Measurements from ENCODE around the gene FSTL5.

The FSTL5 gene

GRCh38 chr4:161696944-161697343 is 466.9 kb downstream of the FSTL5 start:
- TF ChIP-seq, protein P1, sequence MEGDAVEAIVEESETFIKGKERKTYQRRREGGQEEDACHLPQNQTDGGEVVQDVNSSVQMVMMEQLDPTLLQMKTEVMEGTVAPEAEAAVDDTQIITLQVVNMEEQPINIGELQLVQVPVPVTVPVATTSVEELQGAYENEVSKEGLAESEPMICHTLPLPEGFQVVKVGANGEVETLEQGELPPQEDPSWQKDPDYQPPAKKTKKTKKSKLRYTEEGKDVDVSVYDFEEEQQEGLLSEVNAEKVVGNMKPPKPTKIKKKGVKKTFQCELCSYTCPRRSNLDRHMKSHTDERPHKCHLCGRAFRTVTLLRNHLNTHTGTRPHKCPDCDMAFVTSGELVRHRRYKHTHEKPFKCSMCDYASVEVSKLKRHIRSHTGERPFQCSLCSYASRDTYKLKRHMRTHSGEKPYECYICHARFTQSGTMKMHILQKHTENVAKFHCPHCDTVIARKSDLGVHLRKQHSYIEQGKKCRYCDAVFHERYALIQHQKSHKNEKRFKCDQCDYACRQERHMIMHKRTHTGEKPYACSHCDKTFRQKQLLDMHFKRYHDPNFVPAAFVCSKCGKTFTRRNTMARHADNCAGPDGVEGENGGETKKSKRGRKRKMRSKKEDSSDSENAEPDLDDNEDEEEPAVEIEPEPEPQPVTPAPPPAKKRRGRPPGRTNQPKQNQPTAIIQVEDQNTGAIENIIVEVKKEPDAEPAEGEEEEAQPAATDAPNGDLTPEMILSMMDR (IDR thresholded peaks at IDR 0.05; ENCODE audit: extremely low read depth, missing control alignments): no peak
- DNase-seq (ENCODE audit: low spot score): no peak

GRCh38 chr4:161680146-161680545 is 483.7 kb downstream of the FSTL5 start:
- DNase-seq (ENCODE audit: low spot score): no peak
- TF ChIP-seq, protein P1 (IDR thresholded peaks at IDR 0.05; ENCODE audit: extremely low read depth, missing control alignments): no peak

- DNase-seq (ENCODE audit: low spot score): no peak
- TF ChIP-seq, protein P1 (IDR thresholded peaks at IDR 0.05; ENCODE audit: extremely low read depth, missing control alignments): no peak
These were observed 499.1 kb downstream of the FSTL5 start for GRCh38 chr4:161664740-161665139.

DNA sequence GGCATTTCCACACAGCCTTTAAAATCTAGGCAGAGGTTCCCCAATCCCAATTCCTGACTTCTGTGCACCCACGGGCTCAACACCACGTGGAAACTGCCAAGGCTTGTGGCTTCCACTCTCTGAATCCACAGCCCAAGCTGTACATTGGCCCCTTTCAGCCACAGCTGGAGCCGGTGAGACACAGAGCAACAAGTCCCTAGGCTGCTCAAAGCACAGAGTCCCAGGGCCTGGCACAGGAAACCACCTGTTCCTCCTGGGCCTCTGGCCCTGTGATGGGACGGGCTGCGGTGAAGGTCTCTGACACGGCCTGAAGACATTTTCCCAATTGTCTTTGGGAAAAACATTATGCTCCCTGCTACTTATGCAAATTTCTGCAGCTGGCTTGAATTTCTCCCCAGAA is 500.0 kb downstream of the FSTL5 start:
- TF ChIP-seq, protein P1 (IDR thresholded peaks at IDR 0.05; ENCODE audit: extremely low read depth, missing control alignments): no peak
- DNase-seq (ENCODE audit: low spot score): no peak

DNA sequence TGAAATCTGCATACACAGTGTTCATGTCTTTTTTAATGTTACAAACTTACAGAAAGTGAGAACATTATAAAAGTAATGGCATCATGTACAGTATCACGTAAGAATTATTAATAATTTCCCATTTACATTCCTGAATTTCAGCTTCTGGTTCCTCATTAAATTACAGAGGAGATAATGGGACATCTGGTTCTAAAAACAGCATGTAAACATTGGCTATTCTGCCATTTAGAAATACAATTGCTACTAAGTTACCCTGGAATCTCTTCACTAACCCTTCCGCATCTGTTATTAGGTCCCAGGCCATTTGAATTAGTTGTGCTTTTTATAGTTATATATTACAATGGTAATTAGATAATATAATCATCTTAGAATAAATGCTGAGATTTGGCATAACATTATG is 505.1 kb downstream of the FSTL5 start:
- DNase-seq (ENCODE audit: low spot score): no peak
- TF ChIP-seq, protein P1 (IDR thresholded peaks at IDR 0.05; ENCODE audit: extremely low read depth, missing control alignments): no peak

DNA sequence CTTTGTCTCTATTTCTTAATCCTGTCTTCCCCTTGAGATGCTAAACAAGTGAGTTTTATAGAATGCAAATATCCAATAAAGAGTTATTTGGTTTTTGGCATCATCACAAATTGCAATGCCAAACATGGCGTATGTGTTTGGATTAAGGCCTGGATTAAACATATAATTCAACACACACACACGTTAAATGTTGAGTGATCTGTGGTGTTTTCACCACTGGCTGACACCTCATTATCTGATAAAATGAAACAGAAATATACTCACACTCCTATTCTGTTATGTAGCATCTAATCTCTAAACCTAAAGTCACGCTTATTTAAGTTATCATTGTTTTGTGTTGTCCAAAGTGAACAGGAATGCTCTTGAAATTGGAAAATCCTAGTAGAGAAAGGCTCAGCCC is 506.2 kb downstream of the FSTL5 start:
- no peak for DNase-seq (ENCODE audit: low spot score)
- TF ChIP-seq, protein P1 (IDR thresholded peaks at IDR 0.05; ENCODE audit: extremely low read depth, missing control alignments): no peak

DNA sequence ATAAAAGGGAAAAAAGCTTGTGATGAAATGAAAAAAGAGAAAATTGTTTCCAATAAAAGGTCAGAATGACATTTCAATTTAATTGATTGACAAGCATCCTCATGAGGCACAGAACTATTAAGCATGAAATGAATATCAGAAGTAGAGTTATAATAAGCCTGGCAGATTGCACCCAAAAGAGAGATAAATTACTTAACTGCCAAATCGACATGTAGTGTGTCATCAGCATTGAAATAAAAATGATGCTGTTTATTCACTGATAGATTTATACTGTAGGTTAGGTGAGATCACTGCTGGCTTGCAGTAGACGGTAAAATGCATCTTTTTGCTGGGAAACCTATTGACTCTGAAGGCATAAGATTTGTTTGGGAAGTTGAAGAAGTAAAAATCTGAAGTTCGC is 507.2 kb downstream of the FSTL5 start:
- TF ChIP-seq, protein P1 (IDR thresholded peaks at IDR 0.05; ENCODE audit: extremely low read depth, missing control alignments): no peak
- DNase-seq (ENCODE audit: low spot score): no peak

Measured in GM20000 (cell line).